C1 segment of cervical spinal cord (tissue), 14 donors: ENCODE results near the gene MYL11.

Experiments
- DNase-seq, 14 donors: peaks; one replicate each; lab custom pipeline; 2025; lab: John Stamatoyannopoulos, UW

Gene MYL11

DNA sequence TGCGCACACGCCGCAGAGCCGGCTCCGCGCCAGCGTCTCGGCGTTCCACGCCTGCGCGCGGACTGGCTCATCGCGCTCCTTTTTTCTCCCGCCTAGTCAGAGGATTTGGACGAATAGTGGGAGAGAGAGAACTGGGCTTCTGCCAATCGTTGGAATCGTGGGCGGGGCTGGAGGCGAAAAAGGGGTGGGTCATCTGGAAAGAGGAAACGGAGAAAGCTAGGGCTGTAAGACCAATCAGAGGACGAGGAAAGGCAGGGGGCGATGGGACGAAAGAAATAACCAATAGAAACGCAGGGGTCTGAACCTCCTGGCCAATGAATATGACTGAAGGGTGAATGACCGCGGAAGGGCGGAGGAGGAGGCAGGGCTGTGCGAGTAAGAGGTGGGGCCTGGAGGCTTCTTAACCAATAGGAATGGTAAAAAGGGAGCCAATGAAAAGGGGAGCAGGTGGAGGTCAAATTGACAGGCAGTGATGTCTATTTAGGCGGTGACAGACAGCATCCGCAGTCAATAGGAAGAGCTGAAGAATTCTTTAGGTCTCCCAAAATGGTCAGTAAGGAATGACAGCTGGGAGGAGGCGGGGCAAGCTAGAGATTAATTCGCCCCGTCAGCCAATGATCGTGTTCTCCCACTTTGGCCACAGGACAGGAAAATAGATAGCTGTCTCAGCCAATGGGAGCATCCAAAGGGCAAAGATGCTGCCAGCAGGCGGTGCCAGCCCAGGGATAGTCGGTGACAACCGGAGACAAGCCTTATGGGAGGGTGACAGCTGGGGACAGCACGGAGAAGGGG lies 4.0 kb upstream of the MYL11 start, which contains the start of gene TBC1D10B:
TSS of gene TBC1D10B (minus strand) at position 39 of the 792 bp plus-strand sequence. CDS start 311 bp downstream, outside the sequence.
- DNase-seq = peak; percentile 99 to 100 (median 100)

- DNase-seq = peak in 1 of 14 donors; percentile 44
Measured at GRCh38 chr16:30371248-30371816, 3.3 kb upstream of the MYL11 start.

DNA sequence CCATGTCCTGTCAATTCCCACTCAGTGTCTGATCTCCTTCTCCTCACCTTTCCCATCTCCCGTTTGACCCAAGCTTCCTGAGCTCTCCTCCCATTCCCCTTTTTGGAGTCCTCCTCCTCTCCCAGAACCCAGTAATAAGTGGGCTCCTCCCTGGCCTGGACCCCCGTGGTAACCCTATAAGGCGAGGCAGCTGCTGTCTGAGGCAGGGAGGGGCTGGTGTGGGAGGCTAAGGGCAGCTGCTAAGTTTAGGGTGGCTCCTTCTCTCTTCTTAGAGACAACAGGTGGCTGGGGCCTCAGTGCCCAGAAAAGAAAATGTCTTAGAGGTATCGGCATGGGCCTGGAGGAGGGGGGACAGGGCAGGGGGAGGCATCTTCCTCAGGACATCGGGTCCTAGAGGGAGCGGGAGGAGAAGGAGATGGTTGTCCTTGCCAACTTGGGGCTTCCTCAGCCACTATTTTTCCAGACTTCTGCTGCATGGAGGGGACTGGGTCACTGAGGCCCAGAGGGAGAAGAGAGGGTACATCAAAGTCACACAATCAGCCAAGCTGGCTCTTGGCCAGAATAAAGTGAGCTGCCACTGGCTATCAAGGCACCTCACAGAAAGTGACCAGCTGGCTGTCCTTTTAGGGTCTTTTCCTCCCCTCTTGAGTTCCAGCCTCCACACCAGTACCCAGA lies 2.4 kb upstream of the MYL11 start:
- peak in 1 of 14 donors; percentile 49 for DNase-seq

- no peak for DNase-seq
Measured at GRCh38 chr16:30372725-30373124, 1.9 kb upstream of the MYL11 start.

- DNase-seq = no peak
Measured at GRCh38 chr16:30375864-30376263, 1.3 kb downstream of the MYL11 start.

GRCh38 chr16:30376461-30376902 lies 1.9 kb downstream of the MYL11 start:
- DNase-seq = no peak

DNA sequence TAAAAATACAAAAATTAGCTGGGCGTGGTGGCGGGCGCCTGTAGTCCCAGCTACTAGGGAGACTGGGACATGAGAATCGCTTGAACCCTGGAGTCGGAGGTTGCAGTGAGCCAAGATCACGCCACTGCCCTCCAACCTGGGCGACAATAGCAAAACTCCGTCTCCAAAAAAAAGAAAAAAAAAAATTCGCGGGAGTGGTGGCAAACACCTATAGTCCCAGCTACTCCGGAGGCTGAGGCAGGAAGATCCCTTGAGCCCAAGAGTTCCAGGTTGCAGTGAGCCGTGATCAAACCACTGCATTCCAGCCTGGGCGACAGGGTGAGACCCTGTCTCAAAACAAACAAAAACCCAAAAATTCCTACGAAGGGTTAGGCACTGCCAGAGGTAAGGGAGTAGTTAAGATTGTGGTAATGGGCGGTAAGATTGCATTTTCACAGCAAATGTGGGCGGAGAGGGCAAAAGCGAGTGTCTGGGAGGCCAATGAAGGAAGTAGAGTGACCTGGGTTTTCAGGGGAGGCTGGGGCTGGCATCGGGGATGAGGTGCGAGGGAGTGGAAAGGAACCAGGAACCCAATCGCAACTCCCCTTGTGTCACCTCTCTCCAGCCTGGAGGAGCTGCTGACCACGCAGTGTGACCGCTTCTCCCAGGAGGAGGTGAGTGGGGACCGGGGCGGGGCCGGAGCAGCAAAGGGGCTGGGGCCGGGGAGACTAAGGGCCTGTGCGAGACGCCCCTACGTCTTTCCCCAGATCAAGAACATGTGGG lies 2.6 kb downstream of the MYL11 start:
- DNase-seq = peak in 5 of 14 donors; percentile 30 to 82 (median 73)

GRCh38 chr16:30377812-30378235 lies 3.2 kb downstream of the MYL11 start:
- peak in 9 of 14 donors; percentile 75 to 92 (median 87) for DNase-seq

DNA sequence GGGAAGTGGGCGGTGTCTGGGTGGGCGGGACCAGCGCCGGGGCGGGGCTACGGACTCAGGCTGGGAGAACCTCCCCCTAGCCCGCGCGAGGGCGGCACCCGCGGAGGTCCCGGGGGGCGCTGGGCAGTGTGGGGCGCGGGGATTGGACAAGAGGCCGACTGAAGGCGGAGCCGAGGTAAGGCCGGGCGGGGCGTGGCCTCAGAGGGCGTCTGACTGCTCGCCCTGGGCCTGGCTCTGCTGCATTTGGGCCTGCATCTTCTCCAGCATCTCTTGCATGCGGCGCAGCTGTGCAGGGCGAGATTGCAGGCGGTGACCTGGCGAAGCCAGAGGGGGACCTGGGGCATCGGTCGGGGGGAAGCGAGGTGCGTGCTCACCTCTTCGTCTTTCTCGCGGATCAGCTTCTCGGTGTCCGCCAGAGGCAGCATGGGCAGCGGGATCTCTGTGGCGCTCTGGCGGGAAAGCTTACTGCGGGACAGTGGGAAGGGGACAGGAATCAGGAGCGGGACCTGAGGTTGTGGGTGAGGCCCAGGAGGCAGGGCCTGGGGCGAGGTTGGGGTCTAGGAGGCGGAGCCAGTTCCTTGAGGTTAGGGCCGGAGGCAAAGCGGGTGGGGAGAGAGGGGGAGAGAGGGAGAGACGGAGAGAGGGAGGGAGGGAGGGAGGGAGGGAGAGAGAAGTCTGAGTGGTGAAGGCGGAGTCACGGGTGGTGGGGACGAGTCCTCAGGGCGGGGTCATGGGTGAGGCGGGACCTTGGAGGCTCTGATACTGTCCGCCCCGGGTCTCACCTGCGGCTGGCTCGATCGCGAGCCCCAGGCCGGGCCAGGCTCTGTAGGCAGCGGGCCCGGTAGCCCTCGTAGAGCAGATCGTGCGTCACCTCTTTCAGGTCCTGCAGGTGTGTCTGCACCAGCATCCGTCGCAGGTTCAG lies 3.9 kb downstream of the MYL11 start:
- DNase-seq = peak; percentile 62 to 99 (median 97)

GRCh38 chr16:30379158-30379783 lies 4.7 kb downstream of the MYL11 start:
- no peak for DNase-seq

DNA sequence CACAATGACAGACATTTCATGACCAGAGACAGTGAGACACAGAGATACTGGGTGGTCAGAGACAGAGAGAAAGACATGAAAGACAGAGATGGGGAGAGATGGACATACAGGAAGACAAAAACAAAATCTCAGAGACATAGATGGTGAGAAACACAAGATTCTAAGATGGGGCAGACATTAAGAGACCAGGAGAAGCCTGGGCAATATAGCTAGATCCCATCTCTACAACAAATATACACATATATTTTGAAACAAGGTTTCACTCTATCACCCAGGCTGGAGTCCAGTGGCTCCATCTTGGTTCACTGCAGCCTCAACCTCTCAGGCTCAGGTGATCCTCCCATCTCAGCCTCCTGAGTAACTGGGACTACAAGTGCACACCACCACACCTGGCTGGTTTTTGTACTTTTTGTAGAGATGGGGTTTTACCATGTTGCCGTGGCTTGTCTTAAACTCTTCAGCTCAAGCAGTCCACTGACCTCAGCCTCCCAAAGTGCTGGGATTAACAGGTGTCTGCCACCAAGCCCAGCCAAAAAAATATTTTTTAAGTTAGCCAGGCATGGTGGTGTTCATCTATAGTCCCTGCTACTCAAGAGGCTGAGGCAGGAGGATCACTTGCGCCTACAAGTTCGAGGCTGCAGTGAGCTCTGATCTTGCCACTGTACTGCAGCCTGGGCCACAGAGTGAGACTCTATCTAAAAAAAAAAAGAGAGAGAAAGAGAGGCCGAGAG lies 5.6 kb downstream of the MYL11 start:
- DNase-seq = no peak

DNA sequence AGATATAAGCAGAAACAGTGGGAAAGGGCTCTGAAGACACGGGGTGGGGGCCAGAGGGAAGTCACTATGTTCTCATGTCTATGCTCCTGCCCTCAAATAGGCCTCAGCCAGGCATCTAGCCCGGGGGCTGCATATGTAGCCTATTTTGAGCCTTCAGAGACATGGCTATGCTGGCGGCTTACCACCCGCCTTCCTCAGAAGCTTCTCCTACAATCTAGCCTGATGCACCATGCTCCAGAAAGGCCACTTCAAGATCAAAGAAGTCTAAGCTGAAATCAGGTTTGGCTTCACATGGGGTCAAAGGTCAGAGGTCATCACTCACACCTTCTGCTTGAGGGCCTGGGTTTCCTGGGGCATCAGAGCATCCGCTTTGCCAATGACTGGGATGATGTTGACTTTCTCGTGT lies 6.2 kb downstream of the MYL11 start:
- no peak for DNase-seq

DNA sequence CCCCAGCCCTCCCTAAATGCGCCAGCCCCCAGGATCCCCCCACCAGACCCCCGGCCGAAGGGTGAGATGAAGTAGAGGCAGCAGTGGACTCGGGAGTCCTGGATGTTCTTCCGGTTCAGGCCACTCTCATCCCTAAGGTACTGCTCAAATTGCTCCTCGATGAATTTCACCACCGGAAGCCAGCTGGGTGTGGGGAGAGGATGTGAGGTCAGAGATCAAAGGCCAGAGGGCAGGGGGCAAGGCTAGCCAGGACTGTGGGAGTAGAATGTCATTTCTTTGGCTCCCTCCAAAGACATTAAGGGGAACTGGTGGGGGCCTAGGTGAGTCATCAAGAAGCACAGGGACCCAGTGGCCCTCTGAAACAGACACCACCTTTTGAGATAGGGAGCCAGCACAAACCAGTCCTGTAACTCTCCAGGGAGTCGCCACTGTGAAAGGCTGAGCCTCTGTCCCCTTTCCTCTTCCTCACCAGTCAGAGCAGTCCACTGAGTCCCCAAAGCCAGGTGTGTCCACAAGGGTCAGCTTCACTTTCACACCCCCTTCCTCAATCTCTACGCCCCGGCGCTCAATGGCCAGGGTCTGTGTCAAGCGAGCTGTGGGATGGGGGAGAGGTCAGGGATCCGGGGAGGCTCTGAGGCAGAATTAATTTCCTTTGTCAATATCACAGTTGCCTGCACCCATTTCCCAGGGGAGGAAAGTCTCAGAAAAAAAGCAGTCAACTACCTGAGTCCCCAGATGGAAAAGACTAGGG lies 6.9 kb downstream of the MYL11 start:
- no peak for DNase-seq

DNA sequence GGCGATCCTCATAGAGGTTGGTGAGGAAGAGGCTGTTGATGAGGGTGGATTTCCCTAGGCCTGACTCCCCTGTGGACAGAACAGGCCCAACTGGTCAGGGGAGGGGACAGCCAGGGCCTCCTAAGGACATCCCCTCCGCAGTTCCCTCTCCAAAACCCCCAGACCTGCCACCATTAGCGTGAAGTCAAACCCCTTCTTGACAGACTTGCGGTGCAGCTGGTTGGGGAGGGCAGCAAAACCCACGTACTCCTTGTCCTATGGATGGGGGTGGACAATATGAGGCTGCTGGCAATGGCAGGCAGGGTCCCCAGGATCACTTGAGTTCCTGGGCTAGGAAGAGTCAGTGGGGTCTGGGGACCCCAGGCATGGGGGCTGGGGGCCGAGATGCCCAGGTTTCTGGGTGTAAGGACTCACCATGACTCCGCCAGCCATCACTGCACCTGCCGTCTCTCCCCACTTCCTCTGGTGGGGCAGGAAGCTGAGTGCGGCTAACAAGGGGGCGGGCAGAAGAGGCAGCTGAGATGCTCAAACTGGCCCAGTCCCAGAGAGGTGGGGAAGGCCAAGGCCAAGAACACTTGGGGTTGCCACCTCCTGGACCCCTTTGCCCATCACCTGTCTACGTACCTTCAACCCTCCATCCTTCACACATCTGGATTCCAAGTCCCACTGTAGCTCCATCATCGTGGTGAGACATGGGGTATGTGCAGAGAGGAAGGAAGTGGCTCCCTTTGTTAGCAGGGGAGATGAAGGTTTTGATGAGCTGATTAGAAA lies 7.7 kb downstream of the MYL11 start, which contains the start of gene SEPTIN1:
TSS of gene SEPTIN1 (minus strand) at position 451 of the 771 bp plus-strand sequence. CDS start at position 432, 19 bp downstream.
- no peak for DNase-seq

GRCh38 chr16:30383521-30383920 lies 8.9 kb downstream of the MYL11 start:
- no peak for DNase-seq

- DNase-seq = peak in 1 of 14 donors; percentile 52
Measured at GRCh38 chr16:30394592-30395154, 20.1 kb downstream of the MYL11 start.
